NB4 (cell line): ENCODE results near the gene NFU1.

Experiments
- MAX ChIP-seq: IDR thresholded peaks from 2 replicates; pipeline ENCODE4 v1.6.1; 2011; ENCODE audit warnings: low read depth, low read length
- MYC ChIP-seq: IDR thresholded peaks from 2 replicates; pipeline ENCODE4 v1.6.1; 2011; ENCODE audit warnings: low read depth, low read length
- POLR2A ChIP-seq: IDR thresholded peaks from 2 replicates; pipeline ENCODE4 v1.6.1; 2011; ENCODE audit warnings: mild to moderate bottlenecking; ENCODE audit not compliant: insufficient read length; ENCODE audit errors: extremely low read depth
- TF ChIP-seq, protein P1 (sequence below): IDR thresholded peaks from one replicate; pipeline ENCODE4 v1.5.1; 2012; ENCODE audit warnings: low read depth, low read length

DNA sequence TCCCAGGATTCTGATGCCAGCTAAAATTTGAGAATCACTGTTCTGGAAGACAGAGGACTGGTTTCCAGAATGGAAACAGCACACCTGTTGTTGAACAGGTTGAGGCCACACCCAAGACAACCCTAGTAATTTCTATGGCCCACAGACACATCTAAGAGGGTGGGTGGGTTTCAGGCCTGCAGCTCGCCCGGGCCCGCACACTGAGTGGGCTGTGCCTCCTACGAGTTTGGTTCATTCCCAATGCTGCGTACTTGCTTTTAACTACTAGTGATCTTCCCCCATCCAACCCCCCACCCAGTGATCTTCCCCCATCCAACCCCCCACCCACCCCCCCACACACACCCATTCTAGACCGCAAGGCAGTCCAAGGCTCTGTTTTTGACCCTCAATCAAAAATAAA is 1.3 kb upstream of the NFU1 start:
- TF ChIP-seq, protein P1, sequence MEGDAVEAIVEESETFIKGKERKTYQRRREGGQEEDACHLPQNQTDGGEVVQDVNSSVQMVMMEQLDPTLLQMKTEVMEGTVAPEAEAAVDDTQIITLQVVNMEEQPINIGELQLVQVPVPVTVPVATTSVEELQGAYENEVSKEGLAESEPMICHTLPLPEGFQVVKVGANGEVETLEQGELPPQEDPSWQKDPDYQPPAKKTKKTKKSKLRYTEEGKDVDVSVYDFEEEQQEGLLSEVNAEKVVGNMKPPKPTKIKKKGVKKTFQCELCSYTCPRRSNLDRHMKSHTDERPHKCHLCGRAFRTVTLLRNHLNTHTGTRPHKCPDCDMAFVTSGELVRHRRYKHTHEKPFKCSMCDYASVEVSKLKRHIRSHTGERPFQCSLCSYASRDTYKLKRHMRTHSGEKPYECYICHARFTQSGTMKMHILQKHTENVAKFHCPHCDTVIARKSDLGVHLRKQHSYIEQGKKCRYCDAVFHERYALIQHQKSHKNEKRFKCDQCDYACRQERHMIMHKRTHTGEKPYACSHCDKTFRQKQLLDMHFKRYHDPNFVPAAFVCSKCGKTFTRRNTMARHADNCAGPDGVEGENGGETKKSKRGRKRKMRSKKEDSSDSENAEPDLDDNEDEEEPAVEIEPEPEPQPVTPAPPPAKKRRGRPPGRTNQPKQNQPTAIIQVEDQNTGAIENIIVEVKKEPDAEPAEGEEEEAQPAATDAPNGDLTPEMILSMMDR, result no peak
- TF ChIP-seq MAX (no peak), POLR2A (no peak), MYC (no peak)
